Measurements from ENCODE around the gene OSBP2.

The OSBP2 gene

DNA sequence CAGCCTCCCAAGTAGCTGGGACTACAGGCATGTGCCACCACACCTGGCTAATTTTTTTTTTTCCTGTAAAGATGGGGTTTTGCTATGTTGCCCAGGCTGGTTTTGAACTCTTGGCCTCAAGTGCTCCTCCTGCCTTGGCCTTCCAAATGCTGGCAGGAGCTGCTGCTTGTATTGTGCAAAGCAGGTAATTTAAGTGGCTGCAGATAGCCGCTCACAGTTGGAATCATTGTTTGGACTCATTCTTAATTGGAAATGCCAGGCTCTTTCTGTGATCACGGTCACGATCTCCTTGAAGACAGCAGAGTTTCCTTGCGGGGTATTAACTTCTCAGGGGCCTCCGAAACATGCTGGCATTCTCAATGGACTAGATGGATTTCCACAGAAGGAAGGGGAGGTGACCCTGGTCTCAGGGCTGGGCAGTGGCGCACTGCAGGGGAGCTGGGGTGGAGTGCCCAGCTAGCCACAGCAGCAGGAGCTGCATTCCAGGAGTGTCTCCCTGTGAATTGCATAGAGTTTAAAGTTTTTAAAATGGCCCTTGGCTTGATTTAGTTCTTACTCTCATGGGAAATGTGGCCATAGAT, 137.8 kb downstream of the OSBP2 start:
- H3K4me3 ChIP-seq (ENCODE audit: low read depth, low read length) = no peak overlapping the region
- in situ Hi-C loops (cut with HindIII; ENCODE audit: low sequenced_read_pairs) = no loop called here
- TF ChIP-seq, protein P1, sequence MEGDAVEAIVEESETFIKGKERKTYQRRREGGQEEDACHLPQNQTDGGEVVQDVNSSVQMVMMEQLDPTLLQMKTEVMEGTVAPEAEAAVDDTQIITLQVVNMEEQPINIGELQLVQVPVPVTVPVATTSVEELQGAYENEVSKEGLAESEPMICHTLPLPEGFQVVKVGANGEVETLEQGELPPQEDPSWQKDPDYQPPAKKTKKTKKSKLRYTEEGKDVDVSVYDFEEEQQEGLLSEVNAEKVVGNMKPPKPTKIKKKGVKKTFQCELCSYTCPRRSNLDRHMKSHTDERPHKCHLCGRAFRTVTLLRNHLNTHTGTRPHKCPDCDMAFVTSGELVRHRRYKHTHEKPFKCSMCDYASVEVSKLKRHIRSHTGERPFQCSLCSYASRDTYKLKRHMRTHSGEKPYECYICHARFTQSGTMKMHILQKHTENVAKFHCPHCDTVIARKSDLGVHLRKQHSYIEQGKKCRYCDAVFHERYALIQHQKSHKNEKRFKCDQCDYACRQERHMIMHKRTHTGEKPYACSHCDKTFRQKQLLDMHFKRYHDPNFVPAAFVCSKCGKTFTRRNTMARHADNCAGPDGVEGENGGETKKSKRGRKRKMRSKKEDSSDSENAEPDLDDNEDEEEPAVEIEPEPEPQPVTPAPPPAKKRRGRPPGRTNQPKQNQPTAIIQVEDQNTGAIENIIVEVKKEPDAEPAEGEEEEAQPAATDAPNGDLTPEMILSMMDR (IDR thresholded peaks at IDR 0.05; ENCODE audit: low read depth, low read length) = no peak
- no peak for DNase-seq (ENCODE audit: low read depth, low spot score)

DNA sequence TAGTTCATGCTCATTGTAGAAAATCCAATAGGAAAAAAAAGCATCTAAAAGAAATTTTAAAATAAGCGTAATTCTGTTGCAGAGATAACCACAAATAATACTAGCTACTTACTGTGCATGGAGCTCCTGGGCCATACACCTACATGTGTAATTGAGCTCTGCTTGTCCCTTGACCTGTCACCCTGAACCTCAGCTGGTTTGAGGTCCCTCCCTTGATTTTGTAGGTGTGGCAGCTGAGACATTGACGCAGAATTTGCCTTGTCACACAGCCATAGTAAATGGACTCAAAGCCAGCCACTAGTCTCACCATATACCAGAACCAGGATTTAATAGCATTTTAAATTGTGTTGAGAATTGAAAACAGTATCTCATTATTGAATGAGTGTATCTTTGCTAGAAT, 138.6 kb downstream of the OSBP2 start:
- H3K4me3 ChIP-seq (ENCODE audit: low read depth, low read length) = no peak overlapping the region
- in situ Hi-C loops (cut with HindIII; ENCODE audit: low sequenced_read_pairs) = no loop called here
- DNase-seq (ENCODE audit: low read depth, low spot score) = no peak
- TF ChIP-seq, protein P1 (IDR thresholded peaks at IDR 0.05; ENCODE audit: low read depth, low read length) = no peak

DNA sequence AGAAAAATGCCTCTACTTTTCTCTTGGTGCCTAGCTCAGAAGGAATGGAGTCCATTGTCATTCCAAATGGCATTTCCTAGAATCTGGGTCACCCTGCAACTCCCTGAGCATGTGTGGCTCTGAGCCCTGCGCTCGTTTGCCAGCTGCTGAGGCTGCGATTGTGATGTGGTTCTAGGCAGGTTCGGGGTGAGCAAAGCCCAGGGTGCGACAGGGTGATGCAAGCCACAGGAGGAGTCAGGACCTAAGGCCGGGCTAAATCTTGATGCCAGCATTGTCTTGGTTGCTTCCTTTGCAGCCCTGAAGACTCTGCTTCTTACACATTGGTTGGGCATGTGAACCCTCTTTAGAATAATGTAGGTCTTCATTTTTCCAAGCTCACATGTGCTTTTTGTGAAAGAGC, 142.9 kb downstream of the OSBP2 start:
- TF ChIP-seq, protein P1 (IDR thresholded peaks at IDR 0.05; ENCODE audit: low read depth, low read length) = no peak
- DNase-seq (ENCODE audit: low read depth, low spot score) = no peak
- in situ Hi-C loops (cut with HindIII; ENCODE audit: low sequenced_read_pairs) = no loop called here
- H3K4me3 ChIP-seq (ENCODE audit: low read depth, low read length) = no peak overlapping the region

DNA sequence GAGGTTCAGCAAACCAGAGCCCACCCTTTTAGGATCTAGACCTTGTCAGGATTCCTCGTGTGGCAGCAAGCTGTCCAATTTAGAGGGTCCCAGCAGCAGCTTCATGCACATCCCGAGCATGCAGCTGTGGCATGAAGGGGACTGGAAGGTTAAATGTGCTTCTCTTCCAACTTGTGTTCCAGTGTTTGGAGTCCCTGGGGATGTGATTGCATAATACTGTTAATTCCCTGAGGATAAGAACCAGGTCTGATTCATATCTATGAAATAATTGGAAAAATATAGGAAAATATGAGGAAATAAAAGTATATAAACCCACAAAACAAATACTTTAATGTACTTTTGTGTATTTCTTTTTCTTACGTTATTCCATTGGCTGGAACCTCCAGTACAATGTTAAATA, 143.4 kb downstream of the OSBP2 start:
- H3K4me3 ChIP-seq (ENCODE audit: low read depth, low read length) = no peak overlapping the region
- no peak for DNase-seq (ENCODE audit: low read depth, low spot score)
- in situ Hi-C loops (cut with HindIII; ENCODE audit: low sequenced_read_pairs) = no loop called here
- TF ChIP-seq, protein P1 (IDR thresholded peaks at IDR 0.05; ENCODE audit: low read depth, low read length) = no peak

DNA sequence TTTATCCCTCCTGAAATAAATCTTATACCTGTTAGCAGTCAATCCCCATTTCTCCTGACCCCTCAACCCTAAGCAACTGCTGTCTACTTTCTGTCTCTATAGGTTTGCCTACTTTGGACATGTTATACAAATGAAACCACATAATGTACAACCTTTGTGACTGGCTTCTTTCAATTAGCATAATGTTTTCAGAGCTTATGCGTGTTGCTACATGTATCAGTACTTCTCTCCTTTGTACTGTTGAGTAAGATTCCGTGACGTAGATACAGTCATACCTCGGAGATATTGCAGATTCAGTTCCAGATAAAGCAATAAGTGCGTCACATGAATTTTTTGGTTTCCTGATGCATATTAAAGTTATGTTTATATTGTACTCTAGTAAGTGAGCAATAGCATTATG, 146.6 kb downstream of the OSBP2 start:
- no peak for DNase-seq (ENCODE audit: low read depth, low spot score)
- TF ChIP-seq, protein P1 (IDR thresholded peaks at IDR 0.05; ENCODE audit: low read depth, low read length) = no peak
- no peak overlapping the region for H3K4me3 ChIP-seq (ENCODE audit: low read depth, low read length)
- in situ Hi-C loops (cut with HindIII; ENCODE audit: low sequenced_read_pairs) = no loop called here

DNA sequence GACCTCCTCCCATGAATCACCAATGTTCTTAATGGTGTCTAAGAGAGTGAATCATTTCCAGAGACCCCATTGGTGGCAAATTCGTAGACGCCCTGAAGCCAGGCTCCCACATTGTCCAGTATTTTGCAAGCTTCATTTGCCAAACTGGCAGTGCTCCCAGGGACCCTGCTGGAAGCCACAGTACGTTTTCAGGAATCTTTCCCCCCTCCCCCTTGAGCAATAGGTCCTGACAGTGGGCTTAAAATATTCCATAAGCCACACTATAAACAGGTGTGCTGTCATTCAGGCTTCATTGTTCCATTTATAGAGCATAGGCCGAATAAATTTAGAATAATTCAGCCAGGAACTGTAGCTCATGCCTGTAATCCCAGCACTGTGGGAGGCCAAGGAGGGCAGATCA, 148.6 kb downstream of the OSBP2 start:
- TF ChIP-seq, protein P1 (IDR thresholded peaks at IDR 0.05; ENCODE audit: low read depth, low read length) = no peak
- in situ Hi-C loops (cut with HindIII; ENCODE audit: low sequenced_read_pairs) = no loop called here
- no peak overlapping the region for H3K4me3 ChIP-seq (ENCODE audit: low read depth, low read length)
- peak; percentile 62 for DNase-seq (ENCODE audit: low read depth, low spot score)

DNA sequence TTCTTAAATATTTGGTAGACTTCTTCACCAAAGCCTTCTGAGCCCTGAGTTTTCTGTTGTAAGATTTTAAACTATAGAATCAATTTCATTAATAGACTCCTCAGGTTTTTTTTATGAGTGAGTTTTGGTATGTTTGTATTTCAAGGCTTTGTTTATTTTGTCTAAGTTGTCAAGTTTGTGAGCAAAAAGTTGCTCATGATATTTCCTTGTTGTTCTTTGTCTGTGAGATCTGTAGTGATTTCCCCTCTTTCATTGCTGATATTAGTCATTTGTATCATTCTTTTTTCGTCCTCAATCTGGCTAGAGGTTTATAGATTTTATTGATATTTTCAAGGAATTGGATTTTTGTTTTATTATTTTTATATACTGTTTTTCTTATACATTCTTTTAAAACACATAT, 152.9 kb downstream of the OSBP2 start:
- TF ChIP-seq, protein P1 (IDR thresholded peaks at IDR 0.05; ENCODE audit: low read depth, low read length) = no peak
- in situ Hi-C loops (cut with HindIII; ENCODE audit: low sequenced_read_pairs) = no loop called here
- H3K4me3 ChIP-seq (ENCODE audit: low read depth, low read length) = no peak overlapping the region

More for the DNA sequence above, 152.9 kb downstream of the OSBP2 start:
- DNase-seq (ENCODE audit: low read depth, low spot score) = no peak
